SK-N-MC (cell line): ENCODE data around the gene ZP2.
"Not testable (repeated sequence)": the region's sequence is repeated elsewhere in the genome, so short reads cannot be mapped to it uniquely, and the experiment has no call there.

Experiments
- DNase-seq: peaks from one replicate; pipeline ENCODE4 v3.0.0-alpha.2; 2011; ENCODE audit warnings: low read depth, low spot score
- H3K27ac ChIP-seq: fragments of 200-600 bp; sonication (generic); 2 replicates; pipeline ENCODE4 v1.5.1; 2016; ENCODE audit warnings: mixed run types
- H3K36me3 ChIP-seq: fragments of 200-600 bp; sonication (generic); 2 replicates; pipeline ENCODE4 v1.6.1; 2017; ENCODE audit warnings: antibody characterized with exemption, low read length, mixed read lengths; ENCODE audit not compliant: insufficient read depth
- H3K4me3 ChIP-seq: fragments of 200-600 bp; sonication (generic); 2 replicates; pipeline ENCODE4 v1.5.1; 2016
- H3K9ac ChIP-seq: fragments of 200-600 bp; sonication (generic); 2 replicates; pipeline ENCODE4 v1.8.0; 2017; ENCODE audit warnings: mixed run types, mixed read lengths; ENCODE audit not compliant: insufficient read length
- H3K9me3 ChIP-seq: fragments of 200-600 bp; sonication (generic); 2 replicates; pipeline ENCODE4 v1.6.1; 2017; ENCODE audit warnings: low read depth, mild to moderate bottlenecking, antibody characterized with exemption, low read length, moderate library complexity, mixed read lengths
- EZH2 ChIP-seq: fragments of 200-600 bp; sonication (generic); IDR thresholded peaks from one replicate; pipeline ENCODE4 v1.6.1; 2017; ENCODE audit warnings: antibody characterized with exemption
- FOXP2 ChIP-seq: optimal IDR thresholded peaks from 2 replicates; pipeline ENCODE3; 2011; ENCODE audit warnings: mild to moderate bottlenecking, moderate library complexity; ENCODE audit not compliant: insufficient read depth; ENCODE audit errors: extremely low read length, control extremely low read depth
- POLR2AphosphoS5 ChIP-seq: IDR thresholded peaks from 2 replicates; pipeline ENCODE4 v1.6.1; 2012; ENCODE audit warnings: mild to moderate bottlenecking, low read depth, low read length, borderline replicate concordance

ZP2 gene

DNA sequence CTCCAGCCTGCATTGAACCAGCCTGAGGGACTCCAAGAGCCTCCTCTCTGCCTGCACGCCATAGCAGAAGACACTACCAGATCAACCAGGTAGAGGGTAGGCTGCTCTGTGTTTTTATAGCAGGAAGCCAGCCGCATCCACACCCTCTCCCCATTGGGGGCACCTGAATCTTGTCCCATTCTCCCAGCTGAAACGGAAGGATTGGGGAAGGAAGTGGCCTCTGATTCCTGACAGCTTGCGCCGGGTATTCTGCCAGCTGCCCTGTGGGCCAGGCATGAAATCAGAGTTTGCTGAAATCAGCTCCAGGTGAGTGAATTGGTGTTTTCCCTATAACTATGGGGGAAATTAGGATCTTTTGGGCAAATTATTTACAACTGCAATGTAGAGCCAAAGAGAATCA is at the start of gene ZP2:
ZP2 (minus strand) TSS at position 89 of the 400 bp plus-strand sequence; CDS start at position 62, 27 bp downstream.
- Histone ChIP-seq H3K9me3 (no peaks in the 10 kb centered on the region), H3K9ac (no peak within 1 kb of the TSS), H3K4me3 (no peak within 1 kb of the TSS), H3K27ac (no peak within 1 kb of the TSS), H3K36me3 (no peaks in the 10 kb centered on the region)
- DNase-seq, result no peak
- TF ChIP-seq FOXP2 (no peak), EZH2 (no peak), POLR2AphosphoS5 (no peak)

DNA sequence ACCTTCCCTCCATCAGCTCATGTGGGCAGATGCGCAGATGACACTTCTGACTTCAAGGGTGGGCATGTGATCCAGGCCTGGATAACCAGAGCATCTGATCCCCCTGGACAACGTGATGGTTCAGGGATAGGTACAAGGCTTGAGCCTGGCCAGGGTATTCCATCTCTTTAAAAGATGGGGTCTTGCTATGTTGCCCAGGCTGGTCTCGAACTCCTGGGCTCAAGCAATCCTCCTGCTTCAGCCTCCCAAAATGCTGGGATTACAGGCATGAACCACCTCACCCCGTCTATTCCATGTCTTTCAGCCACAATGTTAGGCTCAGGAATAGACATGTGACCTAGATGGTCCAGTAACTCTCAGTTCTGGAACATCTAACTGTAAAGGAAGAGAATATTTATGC is 45.9 kb upstream of the ZP2 start:
- Histone ChIP-seq H3K4me3 (no peak overlapping the region), H3K9ac (no peak overlapping the region), H3K36me3 (no peaks in the 10 kb centered on the region), H3K9me3 (no peaks in the 10 kb centered on the region), H3K27ac (no peak overlapping the region)
- DNase-seq, result no peak
- TF ChIP-seq FOXP2, result no peak
- no peak for TF ChIP-seq POLR2AphosphoS5
- TF ChIP-seq EZH2, result no peak

DNA sequence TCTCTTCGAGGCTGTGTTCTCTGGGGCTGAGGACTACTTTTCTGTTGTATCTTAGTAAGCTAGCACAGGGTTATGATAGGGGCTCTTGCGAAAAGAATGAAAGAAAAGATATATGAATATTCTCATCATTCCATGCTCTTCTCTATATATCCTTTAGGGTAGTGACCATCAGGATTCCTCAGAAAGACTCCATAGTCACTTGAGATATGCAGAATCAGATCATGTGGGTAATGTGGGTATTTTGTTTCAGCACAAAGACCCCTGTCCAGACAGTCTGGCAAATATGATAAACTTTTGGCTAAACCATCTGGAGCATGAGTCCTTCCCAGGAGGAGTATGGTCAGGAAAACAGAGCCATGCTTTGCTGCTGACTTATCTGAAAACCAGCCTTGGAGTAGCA is 45.3 kb upstream of the ZP2 start:
- no peak overlapping the region for H3K4me3 ChIP-seq
- no peak overlapping the region for H3K27ac ChIP-seq
- H3K9me3 ChIP-seq, result no peaks in the 10 kb centered on the region
- no peaks in the 10 kb centered on the region for H3K36me3 ChIP-seq
- TF ChIP-seq POLR2AphosphoS5 (no peak), EZH2 (no peak), FOXP2 (no peak)
- no peak for DNase-seq
- H3K9ac ChIP-seq, result no peak overlapping the region

DNA sequence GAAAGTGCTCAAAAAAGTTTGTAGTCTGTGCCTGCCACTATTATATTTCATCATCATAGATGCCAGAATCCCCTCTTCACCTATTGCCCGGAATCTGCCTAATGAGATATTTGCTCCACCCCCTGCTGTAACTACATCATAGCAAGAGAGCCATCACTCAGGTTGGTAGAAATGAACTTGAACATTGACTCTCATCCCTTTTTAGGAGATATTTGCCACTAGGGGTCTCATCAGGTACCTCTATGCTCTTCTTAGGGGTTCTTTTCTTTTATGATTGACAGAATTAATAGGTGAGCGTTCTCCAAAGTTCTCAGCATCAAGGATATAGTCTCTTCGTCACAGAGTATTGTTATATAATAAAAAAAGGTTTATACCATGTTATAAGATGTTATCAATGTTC is 42.1 kb upstream of the ZP2 start:
- H3K9ac ChIP-seq, result no peak overlapping the region
- H3K27ac ChIP-seq, result no peak overlapping the region
- H3K9me3 ChIP-seq, result no peaks in the 10 kb centered on the region
- H3K36me3 ChIP-seq, result no peaks in the 10 kb centered on the region
- H3K4me3 ChIP-seq, result no peak overlapping the region
- TF ChIP-seq EZH2 (no peak), POLR2AphosphoS5 (no peak), FOXP2 (no peak)
- DNase-seq, result no peak

DNA sequence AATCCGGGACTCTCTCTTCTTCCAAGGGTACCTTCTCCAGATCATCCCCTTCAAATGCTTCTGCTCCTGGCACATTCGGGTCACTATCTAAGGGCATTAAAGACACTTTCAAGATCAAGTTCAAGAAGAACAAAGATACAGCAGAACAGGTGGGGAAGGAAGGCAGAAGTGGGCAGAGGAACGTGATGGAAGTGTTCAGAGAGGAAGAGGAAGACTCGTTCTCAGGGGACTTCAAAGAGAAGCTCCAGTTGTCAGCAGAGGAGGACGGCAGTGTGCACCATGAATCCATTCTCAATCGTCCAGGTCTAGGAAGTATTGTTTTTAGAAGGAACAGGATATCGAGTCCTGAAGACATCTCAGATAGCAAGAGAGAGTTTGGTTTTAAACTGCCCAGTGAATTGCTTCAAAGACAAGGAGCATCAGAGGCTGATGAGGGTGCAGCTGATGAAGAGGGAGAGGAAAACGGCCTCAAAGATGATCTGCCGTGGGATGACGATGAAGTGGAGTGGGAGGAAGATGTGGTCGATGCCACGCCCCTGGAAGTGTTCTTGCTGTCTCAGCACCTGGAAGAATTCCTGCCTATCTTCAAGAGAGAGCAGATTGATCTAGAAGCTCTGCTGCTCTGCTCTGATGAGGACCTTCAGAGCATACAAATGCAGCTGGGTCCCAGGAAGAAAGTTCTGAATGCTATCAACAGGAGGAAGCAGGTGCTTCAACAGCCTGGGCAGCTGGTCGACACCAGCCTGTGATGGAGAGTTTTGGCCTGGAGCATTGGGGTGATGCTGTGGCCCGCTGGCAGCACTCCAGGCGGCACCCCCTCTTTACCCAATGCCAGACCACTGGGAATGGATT is 38.9 kb upstream of the ZP2 start:
- Histone ChIP-seq H3K36me3 (no peaks in the 10 kb centered on the region), H3K9ac (no peak overlapping the region), H3K4me3 (no peak overlapping the region), H3K27ac (no peak overlapping the region), H3K9me3 (no peaks in the 10 kb centered on the region)
- TF ChIP-seq EZH2, result no peak
- TF ChIP-seq FOXP2, result no peak
- no peak for TF ChIP-seq POLR2AphosphoS5
- DNase-seq, result no peak

DNA sequence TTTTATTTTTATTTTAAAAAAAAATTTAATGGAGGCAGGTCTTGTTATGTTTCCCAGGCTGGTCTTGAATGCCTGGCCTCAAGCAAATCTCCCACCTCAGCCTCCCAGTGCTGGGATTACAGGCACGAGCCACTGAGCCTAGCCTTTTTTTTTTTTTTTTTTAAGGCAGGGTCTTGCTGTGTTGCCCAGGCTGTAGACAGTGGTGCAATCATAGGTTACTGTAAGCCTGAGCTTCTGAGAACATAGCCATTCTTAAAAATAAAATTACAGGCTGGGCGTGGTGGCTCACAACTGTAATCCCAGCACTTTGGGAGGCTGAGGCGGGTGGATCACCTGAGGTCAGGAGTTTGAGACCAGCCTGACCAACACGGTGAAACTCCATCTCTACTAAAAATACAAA is 36.8 kb upstream of the ZP2 start:
- H3K27ac ChIP-seq, DNase-seq, H3K4me3 ChIP-seq, H3K9ac ChIP-seq, H3K9me3 ChIP-seq, H3K36me3 ChIP-seq: not testable (repeated sequence)

DNA sequence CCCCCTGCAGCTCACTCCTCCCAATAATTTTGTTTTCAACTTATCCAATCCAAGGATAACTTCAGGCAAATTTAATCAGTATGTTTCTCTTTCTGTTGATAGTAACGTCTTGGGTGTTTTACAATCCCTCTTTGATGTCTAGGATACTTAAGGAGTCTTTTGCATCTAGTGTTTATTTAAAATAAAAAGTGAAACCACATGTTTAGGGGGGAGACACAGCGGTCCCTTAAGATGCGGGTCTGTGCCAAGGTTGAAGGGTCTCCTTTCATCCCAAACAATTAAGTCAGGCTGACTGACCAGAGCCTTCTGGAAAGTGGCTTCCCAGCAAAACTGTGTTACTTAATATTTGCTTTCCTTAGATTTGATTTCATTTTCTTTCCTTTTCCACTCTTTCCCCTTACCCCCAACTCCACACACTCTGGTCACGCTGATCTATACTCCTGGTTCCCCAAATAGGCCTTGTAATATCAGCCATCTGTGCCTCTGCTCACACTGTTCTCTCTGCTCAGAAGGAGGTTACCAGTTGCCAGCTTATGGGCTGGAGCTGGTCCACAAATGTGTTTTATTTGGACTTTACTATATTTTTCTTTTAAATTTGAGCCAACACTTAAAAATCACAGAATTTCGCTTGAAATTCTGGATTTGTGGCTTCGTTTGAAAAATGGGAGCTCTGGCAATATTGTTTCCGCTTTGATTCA is 33.3 kb upstream of the ZP2 start:
- no peaks in the 10 kb centered on the region for H3K36me3 ChIP-seq
- TF ChIP-seq EZH2, result no peak
- TF ChIP-seq POLR2AphosphoS5, result no peak
- no peak for TF ChIP-seq FOXP2
- no peak overlapping the region for H3K27ac ChIP-seq
- H3K4me3 ChIP-seq, result no peak overlapping the region
- H3K9ac ChIP-seq, result no peak overlapping the region
- no peak for DNase-seq
- no peaks in the 10 kb centered on the region for H3K9me3 ChIP-seq

DNA sequence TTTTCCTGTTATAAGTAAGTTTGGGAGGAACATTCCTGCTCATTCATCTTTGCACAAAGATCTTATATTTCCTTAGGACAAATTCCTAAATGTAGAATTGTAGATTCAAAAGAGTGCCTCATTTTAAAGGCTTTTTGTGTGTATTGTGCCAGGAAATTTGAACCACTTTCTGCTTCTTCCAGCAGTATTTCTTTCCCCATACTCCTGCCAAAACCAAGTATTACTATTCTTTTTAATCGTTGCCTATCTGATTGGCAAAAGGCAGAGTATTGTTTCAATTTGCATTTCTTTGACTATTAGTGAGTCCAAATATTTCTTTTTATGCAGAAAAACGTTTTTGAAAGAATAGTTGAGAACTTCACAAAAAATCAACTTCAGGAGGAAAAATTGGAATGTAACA is 31.4 kb upstream of the ZP2 start:
- Histone ChIP-seq H3K9me3 (no peaks in the 10 kb centered on the region), H3K27ac (no peak overlapping the region), H3K4me3 (no peak overlapping the region), H3K36me3 (no peaks in the 10 kb centered on the region), H3K9ac (no peak overlapping the region)
- no peak for DNase-seq
- TF ChIP-seq FOXP2 (no peak), EZH2 (no peak), POLR2AphosphoS5 (no peak)

DNA sequence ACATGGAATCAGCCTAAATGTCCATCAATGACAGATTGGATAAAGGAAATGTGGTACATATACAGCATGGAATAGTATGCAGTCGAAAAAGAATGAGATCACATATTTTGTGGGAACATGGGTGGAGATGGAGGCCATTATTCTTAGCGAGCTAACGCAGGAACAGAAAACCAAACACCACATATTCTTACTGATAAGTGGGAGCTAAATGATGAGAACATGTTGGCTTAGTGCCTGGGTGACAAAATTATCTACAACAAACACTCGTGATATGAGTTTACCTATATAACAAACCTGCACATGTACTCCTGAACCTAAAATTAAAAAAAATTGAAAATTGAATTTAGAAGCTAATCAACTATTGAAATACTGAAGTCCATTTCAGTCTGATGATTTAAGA is 28.3 kb upstream of the ZP2 start:
- Histone ChIP-seq H3K27ac (no peak overlapping the region), H3K36me3 (no peaks in the 10 kb centered on the region), H3K9me3 (no peaks in the 10 kb centered on the region), H3K9ac (no peak overlapping the region), H3K4me3 (no peak overlapping the region)
- no peak for TF ChIP-seq POLR2AphosphoS5
- no peak for TF ChIP-seq FOXP2
- no peak for TF ChIP-seq EZH2
- no peak for DNase-seq
